GM19468 (cell line): Measurements from ENCODE around the gene CASK.

Experiments used
- ATAC-seq: cut with Tn5 transposase; IDR thresholded peaks from one replicate; pipeline ENCODE4 v1.9.1; 2021; ENCODE audit warnings: mild to moderate bottlenecking, moderate library complexity, moderate number of reproducible peaks; ENCODE audit not compliant: unreplicated experiment; ENCODE audit errors: extremely low read depth

CASK gene

GRCh38 chrX:41599507-41599906 is 323.8 kb downstream of the CASK start:
- ATAC-seq = no peak

DNA sequence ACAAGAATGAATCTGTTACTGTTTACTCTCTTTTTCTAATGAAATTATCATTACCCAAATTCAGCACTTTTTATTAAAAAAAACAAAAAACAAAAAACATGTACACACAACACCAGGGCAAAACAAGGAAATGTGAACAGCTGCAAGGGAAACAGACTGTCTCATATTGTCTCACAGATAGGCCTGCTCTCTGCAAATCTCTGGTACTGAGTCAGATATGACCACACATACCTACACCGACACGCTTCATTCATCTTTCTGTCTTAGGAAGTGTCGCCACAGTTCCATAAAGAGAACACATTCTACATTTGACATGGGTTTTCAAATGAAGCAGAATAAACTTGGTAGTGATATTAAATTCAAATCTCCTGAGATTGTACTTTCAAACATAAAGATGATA is 326.8 kb downstream of the CASK start:
- ATAC-seq = peak; percentile 86

DNA sequence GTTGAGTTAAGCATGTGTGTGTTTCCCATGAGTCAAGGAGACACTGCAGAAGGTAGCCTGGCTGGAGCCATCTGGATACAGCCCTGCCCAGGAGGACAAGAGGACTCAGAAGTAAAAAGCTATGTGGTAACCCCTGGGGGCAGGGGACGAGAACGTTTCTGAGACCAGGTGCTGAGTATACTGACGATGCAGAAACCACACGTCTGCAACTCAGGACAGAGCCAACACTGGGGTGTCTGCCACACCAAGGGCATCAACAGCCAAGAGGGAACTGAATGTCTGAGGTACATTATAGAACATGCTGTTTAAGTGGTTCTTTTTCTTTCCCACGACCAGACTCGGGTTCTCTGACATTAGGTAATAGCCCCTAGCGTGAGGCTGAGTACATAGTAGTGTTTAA is 328.7 kb downstream of the CASK start:
- ATAC-seq = no peak

DNA sequence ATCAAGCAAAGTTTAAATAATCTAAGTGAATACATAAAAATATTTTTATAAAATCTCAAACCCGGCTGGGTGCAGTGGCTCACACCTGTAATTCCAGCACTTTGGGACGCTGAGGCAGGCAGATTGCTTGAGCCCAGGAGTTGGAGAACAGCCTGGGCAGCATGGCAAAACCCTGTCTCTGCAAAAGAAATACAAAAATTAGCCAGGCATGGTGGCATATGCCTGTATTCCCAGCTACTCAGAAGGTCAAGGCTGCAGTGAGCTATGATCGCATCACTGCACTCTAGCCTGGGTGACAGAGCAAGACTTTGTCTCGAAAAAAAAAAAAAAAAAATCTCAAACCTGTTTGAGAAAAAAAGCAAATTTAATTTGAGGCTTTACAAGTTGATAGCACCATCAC is 331.4 kb downstream of the CASK start:
- ATAC-seq = no peak

GRCh38 chrX:41590641-41591040 is 332.7 kb downstream of the CASK start:
- no peak for ATAC-seq

GRCh38 chrX:41589634-41590270 is 333.6 kb downstream of the CASK start:
- no peak for ATAC-seq

- no peak for ATAC-seq
These were observed 335.1 kb downstream of the CASK start for GRCh38 chrX:41588271-41588670.

DNA sequence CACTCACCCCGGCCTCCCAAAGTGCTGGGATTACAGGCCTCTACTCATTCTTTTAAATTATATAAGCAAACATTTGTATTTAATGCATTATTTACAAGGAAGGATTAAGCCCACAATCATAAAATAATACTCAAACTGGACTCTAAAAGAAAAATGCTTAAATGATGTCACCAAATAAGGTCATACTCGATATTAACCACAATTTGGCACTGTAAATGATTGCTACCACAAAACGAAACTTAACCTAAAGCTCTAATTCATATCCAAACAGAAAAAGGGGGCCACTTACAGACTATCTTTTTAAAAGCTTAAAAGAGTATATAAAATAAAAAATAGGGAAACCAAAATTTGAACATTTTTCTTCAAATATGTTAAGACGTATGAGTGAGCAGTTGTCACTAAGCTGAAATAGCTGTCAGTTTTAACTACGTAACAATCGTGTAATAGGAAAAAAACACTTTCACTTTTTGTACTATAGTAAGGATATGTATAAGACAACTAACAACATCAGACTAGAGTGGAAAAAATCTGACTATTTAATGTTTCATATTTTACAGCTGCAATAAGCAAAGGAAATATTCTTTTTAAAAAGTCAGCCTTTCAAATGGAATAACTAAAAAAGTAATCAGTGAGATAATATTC is 342.8 kb downstream of the CASK start:
- ATAC-seq = no peak

GRCh38 chrX:41563876-41564275 is 359.5 kb downstream of the CASK start:
- ATAC-seq = no peak

GRCh38 chrX:41561045-41561444 is 362.3 kb downstream of the CASK start:
- ATAC-seq = peak; percentile 60

DNA sequence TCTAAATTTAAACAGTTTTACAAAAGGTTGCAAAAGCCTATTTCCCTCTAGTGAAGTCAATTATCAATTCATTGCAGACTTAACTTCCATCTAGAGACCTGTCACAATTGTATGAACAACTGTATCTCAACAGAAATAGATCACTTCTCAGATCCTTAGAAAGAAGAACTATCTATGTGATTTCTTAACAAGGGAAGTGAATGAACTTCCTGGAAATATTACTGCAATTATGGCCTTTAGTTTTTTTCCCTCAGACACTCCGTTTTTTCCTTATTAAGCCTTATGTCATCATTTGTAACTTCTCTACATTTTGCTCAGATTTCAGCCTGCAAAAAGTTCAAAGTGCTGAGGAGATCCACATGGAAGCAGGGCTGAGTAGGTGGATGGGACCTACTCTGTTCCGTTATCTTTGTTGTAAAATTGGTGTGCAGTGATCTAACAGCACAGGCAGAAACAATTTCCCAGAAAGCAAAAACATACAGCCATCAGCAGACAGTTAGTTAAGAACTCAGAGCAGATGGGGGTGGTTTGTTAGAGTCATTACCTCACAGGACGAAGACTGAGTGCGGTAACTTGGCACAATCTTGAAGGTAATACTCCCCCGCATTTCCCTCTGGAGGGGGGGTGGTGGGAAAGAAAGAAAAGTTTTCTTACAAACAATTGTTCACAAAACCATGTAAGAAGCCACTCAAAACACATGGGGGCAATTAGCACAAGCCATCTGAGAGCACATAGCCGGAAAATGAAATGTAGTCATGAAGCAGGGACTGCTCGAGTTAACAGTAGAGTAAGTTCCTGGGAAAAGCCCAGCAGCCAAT is 363.9 kb downstream of the CASK start:
- no peak for ATAC-seq

GRCh38 chrX:41558531-41558930 is 364.8 kb downstream of the CASK start:
- no peak for ATAC-seq

GRCh38 chrX:41556958-41557357 is 366.4 kb downstream of the CASK start:
- ATAC-seq = no peak

GRCh38 chrX:41553688-41554087 is 369.7 kb downstream of the CASK start:
- ATAC-seq = no peak

- ATAC-seq = no peak
These were observed 374.9 kb downstream of the CASK start for GRCh38 chrX:41548411-41548810.

DNA sequence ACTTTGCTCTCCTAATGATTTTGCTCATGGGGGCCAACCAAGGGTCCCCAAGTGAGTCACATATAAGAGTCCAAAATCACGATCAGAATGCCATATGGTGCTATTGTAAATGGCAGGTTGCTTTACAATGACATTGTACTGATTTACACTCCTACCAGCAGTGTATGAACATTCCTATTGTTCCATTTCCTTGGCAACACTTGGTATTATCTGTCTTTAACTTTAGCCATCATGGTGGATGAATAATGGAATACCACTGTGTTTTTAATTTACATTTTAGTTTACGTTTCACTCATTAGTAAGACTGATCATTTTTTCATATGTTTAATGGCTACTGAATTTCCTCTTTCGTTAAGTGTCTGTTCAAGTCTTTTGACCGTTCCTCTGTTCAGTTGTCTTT is 379.7 kb downstream of the CASK start:
- no peak for ATAC-seq

- no peak for ATAC-seq
These were observed 380.3 kb downstream of the CASK start for GRCh38 chrX:41543025-41543424.

DNA sequence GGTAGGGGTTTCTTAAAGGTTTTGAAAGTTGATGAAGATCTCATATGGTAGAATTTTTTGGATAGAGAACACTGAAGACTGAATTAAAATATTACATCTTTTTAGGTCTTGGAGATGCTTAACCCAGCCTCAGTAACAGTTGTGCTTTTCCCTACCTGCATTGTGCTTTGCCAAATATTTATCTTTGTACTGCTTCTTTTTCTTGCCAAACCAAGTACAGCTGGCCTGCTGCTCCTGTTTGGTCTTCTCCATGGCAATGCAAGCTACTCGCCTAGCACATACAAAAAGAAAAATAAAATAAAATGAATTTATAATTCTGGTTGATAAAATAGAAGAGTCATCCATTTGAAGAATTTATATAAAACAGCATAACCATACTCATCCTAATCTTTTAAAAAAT is 380.8 kb downstream of the CASK start:
- ATAC-seq = no peak

GRCh38 chrX:41542135-41542534 is 381.2 kb downstream of the CASK start:
- ATAC-seq = no peak

DNA sequence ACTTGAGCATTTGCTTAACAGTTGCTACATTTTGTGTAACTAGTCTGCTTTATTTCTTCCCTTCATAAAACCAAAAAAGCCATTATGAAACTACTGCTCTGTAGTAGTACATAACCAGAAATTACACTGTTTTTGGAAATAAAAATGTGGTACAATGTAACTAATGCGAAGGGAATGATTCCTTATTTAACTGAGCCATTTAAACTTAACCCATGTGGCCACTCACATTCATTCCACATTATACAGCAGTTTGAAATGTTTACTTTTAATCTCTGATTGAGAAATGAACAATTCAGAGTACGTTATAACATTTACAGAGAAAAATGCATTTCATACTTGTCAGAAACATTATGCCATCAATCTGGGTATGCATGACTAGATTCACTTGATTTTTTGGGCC is 382.0 kb downstream of the CASK start:
- no peak for ATAC-seq

DNA sequence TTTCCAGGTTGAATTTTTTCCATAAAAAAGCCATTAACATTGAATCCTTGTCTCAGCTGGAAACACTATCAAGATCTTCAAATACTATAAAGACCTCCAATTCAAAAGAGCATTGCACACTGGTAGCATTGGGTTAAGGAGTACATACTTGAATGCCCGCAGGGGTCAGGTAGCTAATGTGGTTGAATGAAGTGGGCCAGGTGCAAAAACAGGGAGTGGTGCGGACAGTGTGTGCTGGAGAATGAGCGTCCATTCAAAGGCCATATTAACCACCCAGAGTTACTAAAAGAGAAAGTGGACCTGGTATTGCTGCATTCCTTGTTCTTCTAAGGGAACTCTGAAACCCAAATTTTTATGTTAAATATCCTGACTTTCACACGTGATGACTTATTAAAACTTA is 384.6 kb downstream of the CASK start:
- no peak for ATAC-seq
